ENCODE data around the gene SYVN1.
A peak's percentile ranks its signal among the peaks of the same experiment; 100 is the strongest.
"Not testable (repeated sequence)": the region's sequence is repeated elsewhere in the genome, so short reads cannot be mapped to it uniquely, and the experiment has no call there.

Gene SYVN1

DNA sequence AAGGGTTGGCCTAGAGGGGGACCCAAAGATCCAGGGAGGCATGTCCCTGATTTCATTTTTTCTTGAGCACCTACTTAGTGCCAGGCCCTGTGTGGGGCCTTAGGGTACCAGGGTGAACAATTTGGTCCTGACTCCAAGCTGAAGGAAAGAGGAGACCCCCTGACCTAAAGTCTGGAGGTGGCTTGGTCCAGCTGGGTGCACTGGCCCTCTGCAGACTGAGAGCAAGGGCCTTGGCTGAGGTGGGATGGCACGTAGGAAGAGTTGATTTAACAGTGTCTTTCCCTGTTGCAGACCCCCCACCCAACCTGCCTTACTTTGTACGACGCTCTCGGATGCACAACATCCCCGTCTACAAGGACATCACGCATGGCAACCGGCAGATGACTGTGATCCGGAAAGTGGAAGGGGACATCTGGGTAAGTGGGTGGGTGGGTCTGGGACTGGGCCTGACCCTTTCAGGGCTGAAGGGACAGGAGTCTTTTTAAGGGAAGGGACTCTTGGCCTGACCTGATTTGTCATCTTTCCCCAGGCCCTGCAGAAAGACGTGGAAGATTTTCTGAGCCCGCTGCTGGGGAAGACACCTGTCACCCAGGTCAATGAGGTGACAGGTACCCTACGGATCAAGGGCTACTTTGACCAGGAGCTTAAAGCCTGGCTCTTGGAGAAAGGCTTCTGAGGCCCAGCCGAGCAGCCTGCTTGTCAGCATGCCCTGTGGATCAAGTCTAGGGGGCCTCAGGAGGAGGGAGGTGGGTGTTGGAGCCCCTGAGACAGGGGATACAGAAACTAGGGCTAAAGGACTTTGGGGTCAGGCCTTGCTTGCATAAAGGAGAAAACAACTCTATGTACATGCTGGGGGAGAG, 8.9 kb downstream of the SYVN1 start:
- no peak for DNase-seq

DNA sequence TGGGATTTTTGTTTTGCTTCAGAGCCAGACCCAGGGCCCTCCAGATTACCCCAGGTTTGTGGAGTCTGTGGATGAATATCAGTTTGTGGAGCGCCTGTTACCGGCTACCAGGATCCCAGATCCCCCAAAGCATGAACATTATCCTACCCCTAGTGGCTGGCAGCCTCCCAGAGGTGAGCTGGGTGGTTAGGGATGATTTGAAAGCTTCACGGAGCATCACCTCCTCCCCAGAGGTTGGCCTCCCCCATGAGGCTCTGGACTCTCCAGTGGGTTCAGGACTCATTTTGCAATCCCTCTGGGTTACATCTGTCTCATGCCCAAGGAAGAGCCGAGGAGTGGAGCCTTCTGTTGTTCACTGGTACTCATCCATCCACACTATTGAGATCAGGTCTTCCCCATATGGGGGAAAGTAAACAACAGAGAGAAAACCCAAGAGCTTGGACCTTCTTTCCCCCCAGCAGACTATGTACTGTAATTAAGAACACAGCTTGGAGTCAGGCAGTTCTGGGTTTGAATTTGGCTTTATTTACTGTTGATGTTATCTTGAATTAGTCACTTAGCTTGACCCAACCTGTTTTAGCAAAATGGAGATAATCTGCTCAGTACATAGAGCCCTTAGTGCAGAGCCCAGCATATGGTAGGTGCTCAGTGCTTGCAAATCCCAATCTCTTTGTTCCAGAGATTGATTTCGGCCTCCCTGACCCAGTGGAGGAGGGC, 9.7 kb downstream of the SYVN1 start:
- DNase-seq, result no peak

DNA sequence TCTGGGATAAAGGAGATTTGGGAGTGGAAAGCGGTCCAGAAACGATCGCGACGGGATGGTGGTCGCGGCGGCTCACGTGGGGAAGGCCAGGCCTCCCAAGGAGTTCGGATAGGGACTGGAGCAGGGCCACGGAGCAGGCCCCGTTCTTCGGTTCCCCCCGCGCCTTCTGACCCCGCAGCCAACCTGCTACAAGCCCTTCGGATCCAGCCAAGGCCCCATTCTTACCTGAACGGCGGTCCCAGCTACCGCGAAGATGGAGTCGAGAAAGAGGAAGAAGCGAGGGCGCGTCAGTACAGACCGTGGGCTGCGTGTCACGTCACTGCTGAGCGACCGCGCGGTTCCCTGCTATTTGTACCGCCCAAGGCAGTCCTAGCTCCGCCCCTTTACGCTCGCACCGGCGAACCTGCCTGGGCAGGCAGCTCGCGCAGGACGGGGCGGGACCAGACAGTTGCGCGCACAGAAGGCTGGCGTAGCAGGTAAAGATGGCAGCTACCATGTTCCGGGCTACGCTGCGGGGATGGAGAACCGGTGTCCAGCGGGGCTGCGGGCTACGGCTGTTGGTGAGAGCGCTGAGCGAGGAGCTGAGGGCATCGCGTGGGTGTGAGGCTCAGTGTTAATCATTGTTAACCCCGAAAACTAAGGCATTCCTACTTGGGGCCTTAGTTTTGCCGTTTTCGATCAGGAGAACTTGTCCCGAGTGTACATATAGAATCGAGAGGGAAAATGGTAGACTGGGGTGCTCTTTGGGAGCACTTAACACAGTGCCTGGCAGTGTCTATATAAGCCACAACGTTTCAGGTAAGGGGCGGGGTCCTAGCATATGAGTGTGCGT, 12.2 kb downstream of the SYVN1 start, which contains the start of the genes FAU and MRPL49:
Gene FAU, minus strand, starts transcription at position 270 of the 832 bp plus-strand sequence. CDS start 321 bp downstream, outside the sequence.
Gene MRPL49, plus strand, starts transcription at position 457 of the 832 bp plus-strand sequence. Its CDS starts 26 bp downstream, at position 483.
- peak; percentile 98 for DNase-seq

DNA sequence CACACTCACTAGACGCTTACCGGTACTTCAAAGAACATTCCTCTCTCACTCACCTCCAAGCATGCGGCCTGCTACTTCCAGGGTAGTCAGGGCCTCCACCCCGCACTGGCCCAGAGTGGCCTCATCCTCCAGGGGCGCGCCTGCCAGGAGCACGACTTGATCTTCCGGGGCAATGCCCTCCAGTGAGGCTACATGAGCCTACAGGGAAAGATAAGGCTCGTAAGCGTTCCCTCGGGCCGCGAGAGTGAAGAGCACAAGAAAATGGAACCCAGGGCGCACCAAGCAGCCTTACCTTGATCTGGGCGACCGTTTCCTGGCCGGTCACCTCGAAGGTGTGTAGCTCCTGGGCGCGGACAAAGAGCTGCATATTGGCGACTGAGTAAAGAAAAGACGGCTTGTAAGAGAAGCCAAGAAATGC, 12.9 kb downstream of the SYVN1 start:
- no peak for DNase-seq

GRCh38 chr11:65120831-65121230, 13.5 kb downstream of the SYVN1 start:
- no peak for DNase-seq

DNA sequence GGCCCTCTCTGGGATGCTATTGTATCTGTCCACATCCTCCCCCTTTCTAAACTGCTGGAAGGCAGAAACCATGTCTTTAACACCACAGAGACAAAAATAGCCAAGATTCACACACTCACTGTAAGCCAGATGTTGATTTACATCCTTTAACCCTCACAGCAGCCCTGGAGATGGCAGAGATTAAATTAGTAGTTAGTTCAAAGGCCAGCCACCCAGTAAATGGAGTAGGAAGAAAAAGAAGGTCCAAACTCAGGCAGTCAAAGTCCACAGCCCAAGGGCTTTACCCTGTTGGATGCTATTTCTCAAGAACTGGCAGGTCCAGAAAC, 14.7 kb downstream of the SYVN1 start:
- DNase-seq, result no peak

GRCh38 chr11:65118891-65119669, 15.2 kb downstream of the SYVN1 start:
- DNase-seq, result not testable (repeated sequence)

DNA sequence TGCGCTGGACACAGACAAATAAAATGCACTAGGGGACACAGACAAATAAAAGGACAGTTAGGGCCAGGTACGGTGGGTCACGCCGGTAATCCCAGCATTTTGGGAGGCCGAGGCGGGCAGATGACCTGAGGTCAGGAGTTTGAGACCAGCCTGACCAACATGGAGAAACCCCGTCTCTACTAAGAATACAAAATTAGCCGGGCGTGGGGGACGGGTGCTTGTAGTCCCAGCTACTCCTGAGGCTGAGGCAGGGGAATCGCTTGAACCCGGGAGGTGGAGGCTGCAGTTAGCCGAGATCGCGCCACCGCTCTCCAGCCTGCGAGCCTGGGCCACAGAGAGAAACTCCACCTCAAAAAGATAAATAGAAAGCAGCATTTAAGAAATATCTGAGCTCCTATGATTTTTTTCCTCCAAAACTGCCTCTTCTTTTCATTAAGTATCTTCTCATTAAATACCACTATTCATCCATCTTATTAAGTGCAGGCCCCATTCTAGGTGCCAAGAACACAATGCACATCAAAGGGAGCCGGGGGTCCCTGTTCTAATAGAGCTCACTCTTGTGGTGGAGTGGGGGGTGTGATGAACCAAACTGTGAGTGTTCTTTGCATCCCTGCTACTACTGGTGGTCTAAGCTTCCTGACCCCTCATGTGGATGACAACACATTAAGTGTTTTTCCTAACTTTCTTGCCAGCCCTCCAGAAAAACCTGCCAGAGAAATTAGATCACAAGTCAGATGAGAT, 16.1 kb downstream of the SYVN1 start:
- no peak for DNase-seq

DNA sequence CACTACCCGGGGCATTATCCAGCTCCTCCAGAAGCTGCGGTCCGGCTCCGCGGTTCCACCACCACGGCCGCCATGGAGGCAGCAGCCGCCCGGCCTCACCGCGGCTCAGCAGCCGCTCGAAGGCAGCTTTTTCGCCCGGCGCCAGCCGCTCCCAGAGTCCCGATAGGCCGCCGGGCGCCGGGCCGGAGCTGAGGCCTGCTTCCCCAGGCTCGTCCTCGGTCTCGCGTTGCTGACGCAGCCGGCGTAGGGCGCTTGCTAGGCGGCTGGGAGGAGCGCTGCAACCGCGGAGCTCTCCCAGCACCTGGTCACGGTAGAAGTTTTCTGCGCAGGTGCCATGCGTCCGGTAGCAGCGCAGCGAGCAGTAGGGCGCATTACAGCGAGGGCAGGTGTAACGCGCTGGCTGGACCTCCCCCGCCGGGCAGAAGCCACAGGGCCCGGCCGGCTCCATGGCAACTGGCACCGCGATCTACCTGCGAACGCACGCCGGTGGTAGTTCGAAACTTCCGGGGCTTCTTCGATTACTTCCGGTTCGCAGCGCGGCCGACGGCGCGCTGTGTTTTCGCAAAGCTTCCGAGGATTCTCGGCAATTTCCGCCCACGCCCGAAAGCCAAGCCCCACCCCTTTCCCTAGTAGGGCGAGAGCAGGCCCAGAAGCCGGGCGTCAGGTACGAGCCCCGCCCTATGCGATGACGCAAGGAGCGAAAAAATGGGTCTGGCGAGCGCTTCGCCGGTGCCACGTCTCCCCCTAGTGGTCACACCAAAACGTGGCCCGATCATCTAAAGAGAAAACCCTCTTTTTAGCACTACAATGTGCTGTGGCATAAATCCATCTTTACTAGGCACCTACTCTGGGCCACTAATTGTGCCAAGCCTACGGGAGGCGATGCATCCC, 16.9 kb downstream of the SYVN1 start, which contains the start of gene ZNHIT2:
Gene ZNHIT2, minus strand, starts transcription at position 496 of the 891 bp plus-strand sequence. Its CDS starts 48 bp downstream, at position 448.
- peak; percentile 95 for DNase-seq

DNA sequence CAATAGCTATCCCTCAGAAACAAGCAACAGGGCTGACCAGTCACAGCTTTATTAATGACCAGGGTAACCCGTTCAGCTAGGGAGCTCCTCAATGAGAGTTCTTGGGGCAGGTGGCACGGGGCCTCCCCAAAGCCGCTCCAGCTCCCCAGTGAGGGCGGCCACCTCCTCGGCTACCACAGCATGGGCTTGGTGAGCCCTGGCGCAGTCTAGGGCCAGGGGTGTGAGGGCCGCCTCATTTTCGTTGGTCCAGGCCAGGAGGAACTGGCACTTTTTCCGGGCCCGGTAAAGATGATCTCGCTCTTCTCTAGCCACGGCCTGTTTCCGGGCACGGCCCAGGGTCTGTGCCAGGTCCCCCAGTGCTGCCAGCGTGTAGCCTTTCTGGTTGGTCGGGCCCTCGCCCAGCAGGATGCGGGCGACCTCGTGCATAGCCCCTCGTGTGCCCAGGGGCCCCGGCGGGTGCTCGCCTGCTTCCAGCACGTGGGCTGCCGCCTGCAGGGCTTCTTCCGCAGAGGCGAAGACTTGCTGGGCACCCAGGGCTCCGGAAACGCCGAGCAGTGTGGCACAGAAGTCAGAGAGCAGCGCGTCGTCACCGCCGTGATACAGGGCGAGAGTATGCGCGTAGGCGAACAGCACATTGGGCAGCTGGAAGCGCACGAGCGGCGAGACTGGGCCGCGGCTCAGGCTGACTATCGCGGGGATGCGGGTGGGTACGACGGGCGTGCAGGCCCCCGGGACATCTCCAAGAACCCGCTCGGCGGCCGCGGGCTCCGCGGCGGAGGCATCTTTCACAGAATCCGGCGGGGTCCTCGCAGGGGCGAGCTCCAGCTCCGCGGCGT, 17.7 kb downstream of the SYVN1 start:
- no peak for DNase-seq

DNA sequence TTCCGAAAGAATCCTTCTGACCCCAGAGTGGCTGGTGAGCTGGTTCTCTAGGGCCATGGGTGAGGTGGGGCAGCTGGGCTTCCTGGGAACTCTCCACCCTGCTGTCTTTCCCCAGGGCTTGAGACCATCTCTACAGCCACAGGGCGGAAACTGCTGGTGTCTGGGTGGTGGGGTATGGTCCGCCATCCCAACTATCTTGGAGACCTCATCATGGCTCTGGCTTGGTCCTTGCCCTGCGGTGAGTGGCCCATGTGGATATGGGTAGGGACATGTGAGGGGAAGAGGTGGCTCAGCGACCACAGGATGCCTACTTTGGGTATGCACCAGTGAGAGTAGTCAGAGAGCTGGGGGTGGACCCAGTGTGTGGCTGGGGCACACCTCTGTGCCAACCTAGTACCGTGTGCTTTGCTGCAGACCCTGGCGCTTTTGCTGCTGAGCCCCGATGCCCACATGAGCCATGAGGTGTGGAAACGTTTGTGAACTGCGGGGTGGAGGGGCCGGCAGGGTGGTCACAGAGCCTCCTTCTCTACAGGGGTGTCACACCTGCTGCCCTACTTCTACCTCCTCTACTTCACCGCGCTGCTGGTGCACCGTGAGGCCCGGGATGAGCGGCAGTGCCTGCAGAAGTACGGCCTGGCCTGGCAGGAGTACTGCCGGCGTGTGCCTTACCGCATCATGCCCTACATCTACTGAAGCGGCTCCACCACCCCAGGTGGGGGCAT, 18.8 kb downstream of the SYVN1 start:
- no peak for DNase-seq

DNA sequence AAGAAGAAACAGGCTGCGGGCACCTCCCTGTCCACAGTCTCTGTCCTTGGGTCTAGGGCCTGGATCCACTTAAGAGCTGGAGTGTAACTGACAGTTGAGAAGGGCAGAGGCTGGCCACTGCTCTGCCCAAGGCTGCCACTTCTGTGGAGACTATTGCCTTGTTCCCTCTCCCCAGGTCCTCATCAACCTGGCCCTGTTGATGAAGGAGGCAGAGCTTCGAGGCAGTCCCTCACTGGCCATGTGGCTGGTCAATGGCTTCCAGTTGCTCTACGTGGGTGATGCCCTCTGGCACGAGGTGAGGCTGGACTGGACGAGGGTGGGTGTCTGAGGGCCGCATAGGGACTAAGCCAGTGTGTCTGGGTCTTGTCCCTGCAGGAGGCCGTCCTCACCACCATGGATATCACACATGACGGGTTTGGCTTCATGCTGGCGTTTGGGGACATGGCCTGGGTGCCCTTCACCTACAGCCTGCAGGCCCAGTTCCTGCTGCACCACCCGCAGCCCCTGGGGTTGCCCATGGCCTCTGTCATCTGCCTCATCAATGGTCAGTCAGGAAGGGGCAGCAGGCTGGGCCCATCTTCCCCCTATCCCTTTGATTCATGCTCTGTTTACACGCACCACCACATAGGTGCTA, 19.7 kb downstream of the SYVN1 start:
- DNase-seq, result no peak

- DNase-seq, result no peak
These were observed 20.5 kb downstream of the SYVN1 start for GRCh38 chr11:65113839-65114238.

- no peak for DNase-seq
These were observed 21.0 kb downstream of the SYVN1 start for GRCh38 chr11:65113361-65113756.

GRCh38 chr11:65112546-65113360, 21.6 kb downstream of the SYVN1 start:
- DNase-seq, result no peak

DNA sequence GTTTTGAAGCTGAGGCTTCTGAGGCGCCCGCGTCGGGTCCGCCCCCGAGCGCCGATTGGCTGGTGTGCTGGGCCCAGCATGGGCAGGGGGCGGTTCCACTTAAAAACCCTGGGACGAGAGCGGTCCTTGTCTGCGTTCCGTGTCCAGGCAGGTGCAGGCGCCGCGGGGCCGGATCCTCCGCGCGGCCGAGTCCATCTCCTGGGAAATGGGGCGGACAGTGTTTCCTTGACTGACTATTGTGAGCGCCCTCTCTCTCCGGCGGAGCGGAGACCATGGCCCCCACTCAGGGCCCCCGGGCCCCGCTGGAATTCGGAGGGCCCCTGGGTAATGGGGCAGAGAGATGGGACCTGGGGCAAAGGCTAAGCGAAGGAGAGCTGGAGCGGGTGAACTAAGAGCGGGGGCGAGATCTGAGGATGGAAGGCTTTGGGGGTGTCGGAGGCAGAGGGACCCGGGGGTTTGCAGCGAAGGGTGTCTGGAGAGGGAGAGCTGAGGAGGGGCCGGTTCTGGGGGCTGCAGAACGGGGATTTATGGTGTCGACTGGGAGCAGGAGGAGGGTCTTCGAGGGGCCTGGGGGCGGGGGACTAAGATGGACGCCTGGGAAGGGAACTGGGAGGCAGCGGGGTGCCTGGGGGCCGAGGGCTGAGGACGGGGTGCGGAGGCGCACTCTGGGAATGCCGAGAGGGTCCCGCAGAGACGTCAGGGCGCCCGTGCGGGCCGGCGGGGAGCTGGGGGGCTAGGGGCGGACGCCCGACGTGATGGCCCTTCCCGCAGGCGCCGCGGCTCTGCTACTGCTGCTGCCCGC, 22.4 kb downstream of the SYVN1 start, which contains the start of gene TM7SF2:
Gene TM7SF2, plus strand, starts transcription at position 129 of the 802 bp plus-strand sequence. Its CDS starts 144 bp downstream, at position 273.
- DNase-seq, result peak; percentile 97

Measured in NCI-H510A (cell line).